Panc1 (cell line): ENCODE results near the gene TMEM229B.

Source experiments
- CTCF ChIP-seq: fragments of 450-650 bp; IDR thresholded peaks from 2 replicates; pipeline ENCODE4 v1.5.1; 2017; ENCODE audit warnings: mild to moderate bottlenecking
- POLR2AphosphoS5 ChIP-seq: IDR thresholded peaks from 2 replicates; pipeline ENCODE4 v1.6.1; 2012; ENCODE audit warnings: mild to moderate bottlenecking, low read depth, low read length, moderate library complexity
- SIN3A ChIP-seq: IDR thresholded peaks from 2 replicates; pipeline ENCODE4 v1.6.1; 2012; ENCODE audit warnings: low read depth, mild to moderate bottlenecking, low read length, moderate library complexity, borderline replicate concordance; ENCODE audit not compliant: insufficient read depth
- TCF7L2 ChIP-seq: IDR thresholded peaks from 2 replicates; pipeline ENCODE4 v1.6.1; 2011; ENCODE audit warnings: mild to moderate bottlenecking, low read depth, low read length, inconsistent platforms
- TF ChIP-seq, protein P1 (sequence below), 2 experiments: IDR thresholded peaks; 2 replicates each; pipeline ENCODE4 v1.6.1; 2011 to 2012; ENCODE audit warnings: low read depth in 2 of 2, control low read depth in 1 of 2, low read length in 1 of 2, mild to moderate bottlenecking in 1 of 2, moderate library complexity in 1 of 2; ENCODE audit not compliant: insufficient read depth in 1 of 2

- no peak for TF ChIP-seq CTCF
- TF ChIP-seq, protein P1, sequence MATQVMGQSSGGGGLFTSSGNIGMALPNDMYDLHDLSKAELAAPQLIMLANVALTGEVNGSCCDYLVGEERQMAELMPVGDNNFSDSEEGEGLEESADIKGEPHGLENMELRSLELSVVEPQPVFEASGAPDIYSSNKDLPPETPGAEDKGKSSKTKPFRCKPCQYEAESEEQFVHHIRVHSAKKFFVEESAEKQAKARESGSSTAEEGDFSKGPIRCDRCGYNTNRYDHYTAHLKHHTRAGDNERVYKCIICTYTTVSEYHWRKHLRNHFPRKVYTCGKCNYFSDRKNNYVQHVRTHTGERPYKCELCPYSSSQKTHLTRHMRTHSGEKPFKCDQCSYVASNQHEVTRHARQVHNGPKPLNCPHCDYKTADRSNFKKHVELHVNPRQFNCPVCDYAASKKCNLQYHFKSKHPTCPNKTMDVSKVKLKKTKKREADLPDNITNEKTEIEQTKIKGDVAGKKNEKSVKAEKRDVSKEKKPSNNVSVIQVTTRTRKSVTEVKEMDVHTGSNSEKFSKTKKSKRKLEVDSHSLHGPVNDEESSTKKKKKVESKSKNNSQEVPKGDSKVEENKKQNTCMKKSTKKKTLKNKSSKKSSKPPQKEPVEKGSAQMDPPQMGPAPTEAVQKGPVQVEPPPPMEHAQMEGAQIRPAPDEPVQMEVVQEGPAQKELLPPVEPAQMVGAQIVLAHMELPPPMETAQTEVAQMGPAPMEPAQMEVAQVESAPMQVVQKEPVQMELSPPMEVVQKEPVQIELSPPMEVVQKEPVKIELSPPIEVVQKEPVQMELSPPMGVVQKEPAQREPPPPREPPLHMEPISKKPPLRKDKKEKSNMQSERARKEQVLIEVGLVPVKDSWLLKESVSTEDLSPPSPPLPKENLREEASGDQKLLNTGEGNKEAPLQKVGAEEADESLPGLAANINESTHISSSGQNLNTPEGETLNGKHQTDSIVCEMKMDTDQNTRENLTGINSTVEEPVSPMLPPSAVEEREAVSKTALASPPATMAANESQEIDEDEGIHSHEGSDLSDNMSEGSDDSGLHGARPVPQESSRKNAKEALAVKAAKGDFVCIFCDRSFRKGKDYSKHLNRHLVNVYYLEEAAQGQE (IDR thresholded peaks at IDR 0.05; ENCODE audit: insufficient read depth in 1 of 2, low read depth in 2 of 2, low read length in 1 of 2): no peak
- no peak for TF ChIP-seq POLR2AphosphoS5
- TF ChIP-seq SIN3A: no peak
- TF ChIP-seq TCF7L2: no peak
These were observed 65.1 kb downstream of the TMEM229B start for GRCh38 chr14:67423424-67423823.
